HepG2 (cell line): ENCODE data around the gene CAPZA1. TPM values are rescaled to one million over a fixed set of nuclear protein-coding genes. Genes with fewer than 3 reads are reported as not detected.
A peak's percentile ranks its signal among the peaks of the same experiment; 100 is the strongest.

Experiments used
- AGO2 ChIP-seq: fragments of 200-400 bp; formaldehyde crosslinking; optimal IDR thresholded peaks from 2 replicates; pipeline ENCODE3; 2017; ENCODE audit warnings: mild to moderate bottlenecking, low read depth, low read length, moderate library complexity
- ARNT ChIP-seq: fragments of 450-650 bp; IDR thresholded peaks from 2 replicates; pipeline ENCODE4 v1.6.1; 2017
- BRF2 ChIP-seq: sonication (generic); formaldehyde crosslinking; IDR thresholded peaks from 2 replicates; pipeline ENCODE4 v1.8.1; 2022; ENCODE audit warnings: mild to moderate bottlenecking, missing genetic modification reagents
- HES4 ChIP-seq: sonication (generic); formaldehyde crosslinking; IDR thresholded peaks from 2 replicates; pipeline ENCODE4 v1.9.0; 2021; ENCODE audit warnings: mild to moderate bottlenecking, missing genetic modification reagents, borderline replicate concordance
- HMGXB4 ChIP-seq, 2 experiments: sonication (generic) in 1 of 2; formaldehyde crosslinking in 1 of 2; IDR thresholded peaks; 2 replicates each; pipeline versions ENCODE4 v1.4.0 to v1.6.1; 2018 to 2020; ENCODE audit warnings: missing genetic modification reagents in 2 of 2, borderline replicate concordance in 1 of 2, low read depth in 1 of 2, mild to moderate bottlenecking in 1 of 2, missing biosample characterization in 1 of 2
- KLF16 ChIP-seq, 2 experiments: sonication (generic) in 1 of 2; formaldehyde crosslinking in 1 of 2; IDR thresholded peaks; 2 replicates each; pipeline versions ENCODE4 v1.6.1 to v1.8.0; 2016 to 2023; ENCODE audit warnings: missing genetic modification reagents in 2 of 2, missing compliant biosample characterization in 1 of 2
- MTF1 ChIP-seq: sonication (generic); formaldehyde crosslinking; IDR thresholded peaks from 2 replicates; pipeline ENCODE4 v1.5.0; 2020; ENCODE audit warnings: missing genetic modification reagents
- NR2F6 ChIP-seq, 2 experiments: IDR thresholded peaks; 2 replicates each; pipeline ENCODE4 v1.6.1; 2016; ENCODE audit warnings: antibody characterized with exemption in 1 of 2, mild to moderate bottlenecking in 1 of 2
- PLRG1 ChIP-seq: fragments of 450-650 bp; conservative IDR thresholded peaks from 2 replicates; pipeline ENCODE4 v1.6.1; 2016
- POLR2AphosphoS2 ChIP-seq: IDR thresholded peaks from 2 replicates; pipeline ENCODE4 v1.6.1; 2011; ENCODE audit warnings: low read depth, low read length, improper control_type of control experiment
- RBFOX2 ChIP-seq: fragments of 200-400 bp; formaldehyde crosslinking; IDR thresholded peaks from 2 replicates; pipeline ENCODE4 v1.6.1; 2017; ENCODE audit warnings: low read depth, mild to moderate bottlenecking, low read length
- RBM39 ChIP-seq: fragments of 200-400 bp; formaldehyde crosslinking; IDR thresholded peaks from one replicate; pipeline ENCODE4 v1.6.1; 2018; ENCODE audit warnings: antibody characterized with exemption, mild to moderate bottlenecking, low read depth, low read length; ENCODE audit not compliant: poor library complexity, severe bottlenecking
- U2AF2 ChIP-seq: fragments of 200-400 bp; formaldehyde crosslinking; IDR thresholded peaks from 2 replicates; pipeline ENCODE4 v1.6.1; 2017; ENCODE audit warnings: low read depth, mild to moderate bottlenecking, low read length
- UBTF ChIP-seq: sonication (generic); formaldehyde crosslinking; IDR thresholded peaks from 2 replicates; pipeline ENCODE4 v1.4.0; 2020; ENCODE audit warnings: mild to moderate bottlenecking, missing genetic modification reagents
- ZC3H13 ChIP-seq: sonication (generic); formaldehyde crosslinking; IDR thresholded peaks from 2 replicates; pipeline ENCODE4 v1.8.1; 2023; ENCODE audit warnings: mild to moderate bottlenecking, missing genetic modification reagents, moderate library complexity
- ZFP62 ChIP-seq: sonication (generic); formaldehyde crosslinking; IDR thresholded peaks from 2 replicates; pipeline ENCODE4 v1.4.0; 2020; ENCODE audit warnings: missing genetic modification reagents
- ZIK1 ChIP-seq: sonication (generic); formaldehyde crosslinking; IDR thresholded peaks from 2 replicates; pipeline ENCODE4 v1.5.0; 2020; ENCODE audit warnings: mild to moderate bottlenecking, low read depth, missing genetic modification reagents, borderline replicate concordance
- ZNF232 ChIP-seq: sonication (generic); formaldehyde crosslinking; IDR thresholded peaks from 2 replicates; pipeline ENCODE4 v1.4.0; 2020; ENCODE audit warnings: missing genetic modification reagents, borderline replicate concordance
- ZNF24 ChIP-seq: fragments of 450-650 bp; IDR thresholded peaks from 2 replicates; pipeline ENCODE4 v1.6.1; 2017; ENCODE audit warnings: antibody characterized with exemption, mild to moderate bottlenecking
- ZNF766 ChIP-seq: sonication (generic); formaldehyde crosslinking; IDR thresholded peaks from 2 replicates; pipeline ENCODE4 v1.5.0; 2020; ENCODE audit warnings: missing genetic modification reagents, borderline replicate concordance
- ZNF770 ChIP-seq: sonication (generic); formaldehyde crosslinking; IDR thresholded peaks from 2 replicates; pipeline ENCODE4 v1.5.0; 2020; ENCODE audit warnings: mild to moderate bottlenecking, missing genetic modification reagents
- ZNF883 ChIP-seq: sonication (generic); formaldehyde crosslinking; IDR thresholded peaks from 2 replicates; pipeline ENCODE4 v1.5.1; 2020; ENCODE audit warnings: mild to moderate bottlenecking, missing genetic modification reagents; ENCODE audit errors: not compliant biosample characterization
- polyA plus RNA-seq, 8 experiments: library from polyadenylated mRNA; depleted of rRNA in 3 of 8; stranded (reverse) in 7 of 8; unstranded in 1 of 8; fragments of >200 nt; fragmentation: Illumina TruSeq in 4 of 8; extraction: Trizol in 4 of 8; gene quantifications; 2 replicates each; pipeline versions ENCODE4 v1.2.1 to v1.2.3, GENCODE V29; 2011 to 2016; ENCODE audit warnings: low read depth in 4 of 8, missing spikeins in 1 of 8, mixed read lengths in 1 of 8; ENCODE audit not compliant: insufficient read depth in 1 of 8
- total RNA-seq, 5 experiments: library from RNA; depleted of rRNA; stranded (reverse); fragments of >200 nt; fragmentation: Illumina TruSeq; extraction: Trizol; gene quantifications; 2 replicates each; pipeline ENCODE4 v1.2.3, GENCODE V29; 2016; ENCODE audit warnings: low read depth in 1 of 5

The CAPZA1 gene
- total and polyA plus RNA-seq, 2 of the 13 experiments (the other 11 are each of a cell fraction or from before 2014, with no cell fraction given): 67.0 to 117 TPM

GRCh38 chr1:112701227-112702066, 81.8 kb downstream of the CAPZA1 start (continued):
- TF ChIP-seq ZNF770: no peak
- TF ChIP-seq ZNF883 (CRISPR knock-in tag): no peak
- TF ChIP-seq HMGXB4 (CRISPR knock-in tag; IDR thresholded peaks at IDR 0.05; ENCODE audit: borderline replicate concordance in 1 of 2, low read depth in 1 of 2): no peak
- no peak for TF ChIP-seq POLR2AphosphoS2
- 0 out of 2 replicates have a peak, but pooled peaks have one; percentile 27 for TF ChIP-seq HES4
- TF ChIP-seq U2AF2: no peak
- TF ChIP-seq AGO2: peak; percentile 92
- TF ChIP-seq ZFP62 (CRISPR knock-in tag): no peak
- TF ChIP-seq ZNF24: no peak
- 0 out of 2 replicates have a peak, but pooled peaks have one; percentile 51 for TF ChIP-seq ZC3H13
- no peak for TF ChIP-seq PLRG1
- TF ChIP-seq RBFOX2: peak; percentile 40; the same call in 1 of the 2 replicates
- no peak for TF ChIP-seq ZNF232 (CRISPR knock-in tag)
- TF ChIP-seq ZIK1 (CRISPR knock-in tag): no peak
- no peak for TF ChIP-seq ZNF766
- TF ChIP-seq MTF1 (CRISPR knock-in tag): no peak
- no peak for TF ChIP-seq NR2F6 (IDR thresholded peaks at IDR 0.05)
- TF ChIP-seq NR2F6 (CRISPR knock-in tag; IDR thresholded peaks at IDR 0.05): no peak
- no peak for TF ChIP-seq ARNT
- no peak for TF ChIP-seq BRF2 (CRISPR knock-in tag)
- no peak for TF ChIP-seq UBTF (CRISPR knock-in tag)
- peak; percentile 40 for TF ChIP-seq RBM39
- 0 out of 4 replicates have a peak, but pooled peaks of 1 of the 2 experiments have one; percentile 20 for TF ChIP-seq KLF16 (CRISPR knock-in tag; IDR thresholded peaks at IDR 0.05)
